GM21381 (cell line): ENCODE measurements around the gene RSRC2.
"Not testable (repeated sequence)": the region's sequence is repeated elsewhere in the genome, so short reads cannot be mapped to it uniquely, and the experiment has no call there.

Experiments
- ATAC-seq: cut with Tn5 transposase; IDR thresholded peaks from one replicate; pipeline ENCODE4 v1.9.1; 2021; ENCODE audit warnings: mild to moderate bottlenecking, moderate library complexity; ENCODE audit not compliant: unreplicated experiment

The RSRC2 gene

GRCh38 chr12:122518908-122519307, 7.8 kb downstream of the RSRC2 start:
- no peak for ATAC-seq

GRCh38 chr12:122517877-122518276, 8.9 kb downstream of the RSRC2 start:
- ATAC-seq = no peak

GRCh38 chr12:122516544-122517361, 10.0 kb downstream of the RSRC2 start:
- ATAC-seq = no peak

- no peak for ATAC-seq
Measured at GRCh38 chr12:122515275-122515674, 11.5 kb downstream of the RSRC2 start.

- no peak for ATAC-seq
Measured at GRCh38 chr12:122513660-122514059, 13.1 kb downstream of the RSRC2 start.

- not testable (repeated sequence) for ATAC-seq
Measured at GRCh38 chr12:122513028-122513427, 13.7 kb downstream of the RSRC2 start.

- no peak for ATAC-seq
Measured at GRCh38 chr12:122508163-122508562, 18.6 kb downstream of the RSRC2 start.

GRCh38 chr12:122506393-122506938, 20.3 kb downstream of the RSRC2 start:
- ATAC-seq = no peak

- no peak for ATAC-seq
Measured at GRCh38 chr12:122505419-122506051, 21.2 kb downstream of the RSRC2 start.

GRCh38 chr12:122503783-122504590, 22.7 kb downstream of the RSRC2 start:
- ATAC-seq = no peak

- no peak for ATAC-seq
Measured at GRCh38 chr12:122503147-122503751, 23.5 kb downstream of the RSRC2 start.

GRCh38 chr12:122501489-122501989, 25.2 kb downstream of the RSRC2 start:
- ATAC-seq = no peak

GRCh38 chr12:122500685-122501488, 25.8 kb downstream of the RSRC2 start, which contains the start of gene ZCCHC8:
Gene ZCCHC8 (minus strand): TSS chr12:122500932. CDS start chr12:122500840, 92 bp downstream.
- peak; percentile 91 for ATAC-seq

GRCh38 chr12:122499991-122500684, 26.6 kb downstream of the RSRC2 start:
- peak; percentile 10 for ATAC-seq

- no peak for ATAC-seq
Measured at GRCh38 chr12:122495258-122495657, 31.5 kb downstream of the RSRC2 start.

- ATAC-seq = not testable (repeated sequence)
Measured at GRCh38 chr12:122493222-122493621, 33.5 kb downstream of the RSRC2 start.

GRCh38 chr12:122491991-122492390, 34.7 kb downstream of the RSRC2 start:
- no peak for ATAC-seq

GRCh38 chr12:122489038-122489437, 37.7 kb downstream of the RSRC2 start:
- ATAC-seq = no peak

- not testable (repeated sequence) for ATAC-seq
Measured at GRCh38 chr12:122487807-122488206, 38.9 kb downstream of the RSRC2 start.
